HCT116 (cell line): ENCODE measurements around the gene NXT1. TPM values are rescaled to one million over a fixed set of nuclear protein-coding genes. Genes with fewer than 3 reads are reported as not detected.

ENCODE experiments used
- ATAC-seq: fragments of 200-7000 bp; cut with Tn5 transposase; 2 replicates; pipeline ENCODE4 v1.9.1; 2020; ENCODE audit warnings: mild to moderate bottlenecking, moderate library complexity
- BruUV-seq: library from RNA; stranded (reverse); fragments of 400-500 nt; replicated peaks from 2 replicates; lab custom pipeline; 2021; lab: Mats Ljungman, UMichigan
- CTCF ChIA-PET: fragments of 300-600 bp; sonication (Branson Sonifier 250); formaldehyde crosslinking; loops from one replicate; lab custom pipeline; 2021; ENCODE audit warnings: antibody characterized with exemption; lab: Charles Lee
- POLR2A ChIA-PET: fragments of 300-600, 350-600 bp; sonication (Branson Sonifier 250); formaldehyde crosslinking; loops from one replicate; lab custom pipeline; 2021; ENCODE audit warnings: antibody characterized with exemption; lab: Charles Lee
- RAD21 ChIA-PET, 2 experiments: fragments of 300-600 bp; sonication (Branson Sonifier 250); formaldehyde crosslinking; loops; one replicate each; lab custom pipeline; 2023; ENCODE audit warnings: low total read pairs in 2 of 2; ENCODE audit not compliant: uncharacterized antibody in 2 of 2, unreplicated experiment in 2 of 2, low non-redundant PET in 1 of 2; lab: Charles Lee
- DNase-seq: peaks from one replicate; pipeline ENCODE4 v3.0.0-alpha.2; 2010; ENCODE audit warnings: low read depth, low spot score
- H2AFZ ChIP-seq: fragments of 200-600 bp; shearing (Covaris generic), sonication (generic); 2 replicates; pipeline ENCODE4 v1.6.1; 2017; ENCODE audit warnings: low read depth, mixed run types, mixed read lengths, antibody characterized with exemption, low read length; ENCODE audit not compliant: poor library complexity, severe bottlenecking
- H3K27ac ChIP-seq: 2 replicates; pipeline ENCODE4 v1.5.1; 2012; ENCODE audit warnings: low read depth, low read length
- H3K27me3 ChIP-seq: fragments of 200-600 bp; sonication (generic); 2 replicates; pipeline ENCODE4 v1.6.1; 2016; ENCODE audit warnings: mixed run types, low read length, mixed read lengths; ENCODE audit not compliant: insufficient read depth
- H3K36me3 ChIP-seq, 2 experiments: fragments of 200-500 bp in 1 of 2; fragments of 200-600 bp in 1 of 2; sonication (Bioruptor generic) in 1 of 2; sonication (generic) in 1 of 2; 2 replicates each; pipeline versions ENCODE4 v1.5.1 to v1.6.1; 2014 to 2016; ENCODE audit warnings: low read length in 2 of 2, inconsistent platforms in 1 of 2, mixed read lengths in 1 of 2, mixed run types in 1 of 2; ENCODE audit not compliant: insufficient read depth in 2 of 2, control insufficient read depth in 1 of 2
- H3K4me1 ChIP-seq, 2 experiments: fragments of 200-600 bp in 1 of 2; sonication (generic) in 1 of 2; 2 replicates each; pipeline versions ENCODE4 v1.5.1 to v1.6.1; 2012 to 2017; ENCODE audit warnings: low read length in 2 of 2, inconsistent platforms in 1 of 2, mild to moderate bottlenecking in 1 of 2, mixed read lengths in 1 of 2, mixed run types in 1 of 2, moderate library complexity in 1 of 2; ENCODE audit not compliant: insufficient read depth in 2 of 2, control insufficient read depth in 1 of 2
- H3K4me2 ChIP-seq: fragments of 200-600 bp; sonication (generic); 2 replicates; pipeline ENCODE4 v1.6.1; 2017; ENCODE audit warnings: mixed run types, low read length, mixed read lengths
- H3K4me3 ChIP-seq, 2 experiments: fragments of 200-600 bp in 1 of 2; sonication (generic) in 1 of 2; replicated peaks in 1 of 2; 2 replicates each; pipeline ENCODE4 v1.5.1; 2011 to 2016; ENCODE audit warnings: low read length in 2 of 2, control low read depth in 1 of 2, low read depth in 1 of 2, mild to moderate bottlenecking in 1 of 2, mixed read lengths in 1 of 2, mixed run types in 1 of 2
- H3K79me2 ChIP-seq: fragments of 200-600 bp; sonication (generic); 2 replicates; pipeline ENCODE4 v1.6.1; 2017; ENCODE audit warnings: mild to moderate bottlenecking, mixed run types, low read length, moderate library complexity, mixed read lengths; ENCODE audit not compliant: insufficient read depth
- H3K9ac ChIP-seq: fragments of 200-600 bp; sonication (generic); 2 replicates; pipeline ENCODE4 v1.6.1; 2016; ENCODE audit warnings: low read length, mixed read lengths
- H3K9me2 ChIP-seq: fragments of 200-600 bp; sonication (generic), shearing (Covaris generic); 2 replicates; pipeline ENCODE4 v1.6.1; 2017; ENCODE audit warnings: mixed run types, mild to moderate bottlenecking, moderate library complexity; ENCODE audit not compliant: insufficient read depth
- H3K9me3 ChIP-seq, 2 experiments: fragments of 200-500 bp in 1 of 2; fragments of 200-600 bp in 1 of 2; sonication (Bioruptor generic) in 1 of 2; sonication (generic) in 1 of 2; 2 replicates each; pipeline ENCODE4 v1.6.1; 2014 to 2017; ENCODE audit warnings: low read length in 2 of 2, mixed read lengths in 2 of 2, inconsistent platforms in 1 of 2, low read depth in 1 of 2, mild to moderate bottlenecking in 1 of 2, mixed run types in 1 of 2, moderate library complexity in 1 of 2; ENCODE audit not compliant: control insufficient read depth in 1 of 2, insufficient read depth in 1 of 2
- H4K20me1 ChIP-seq: fragments of 200-600 bp; sonication (generic), shearing (Covaris generic); 2 replicates; pipeline ENCODE4 v1.6.1; 2017; ENCODE audit warnings: mixed run types, mild to moderate bottlenecking, moderate library complexity; ENCODE audit not compliant: insufficient read depth
- CBX3 ChIP-seq: IDR thresholded peaks from 2 replicates; pipeline ENCODE4 v1.6.1; 2012; ENCODE audit warnings: low read depth
- MAX ChIP-seq: IDR thresholded peaks from 2 replicates; pipeline ENCODE4 v1.6.1; 2012
- POLR2AphosphoS5 ChIP-seq: IDR thresholded peaks from 2 replicates; pipeline ENCODE4 v1.6.1; 2011; ENCODE audit warnings: mild to moderate bottlenecking, low read depth, low read length, moderate library complexity
- REST ChIP-seq: IDR thresholded peaks from 2 replicates; pipeline ENCODE4 v1.6.1; 2012; ENCODE audit warnings: low read depth
- ZFX ChIP-seq: fragments of 450-650 bp; IDR thresholded peaks from 2 replicates; pipeline ENCODE4 v1.6.1; 2017
- intact Hi-C: fragments of 100-400 bp; cut with micrococcal nuclease; formaldehyde crosslinking; loops from 2 replicates; pipeline ENCODE4 v1.10.0; 2022
- total RNA-seq: library from RNA; stranded (reverse); gene quantifications from one replicate; pipeline ENCODE4 v1.2.1, GENCODE V29; 2021; ENCODE audit not compliant: unreplicated experiment

NXT1 gene
- total RNA-seq, 1 experiment from 2014 or later: 29.9 TPM

GRCh38 chr20:23309781-23310180, 40.8 kb upstream of the NXT1 start:
- H3K27me3 ChIP-seq: peaks cover 31% of the 10 kb centered on the region

More at GRCh38 chr20:23309781-23310180, 40.8 kb upstream of the NXT1 start:
- Histone ChIP-seq H3K36me3 (no peaks in the 10 kb centered on the region), H3K9ac (no peak overlapping the region), H2AFZ (no peak overlapping the region), H3K79me2 (no peaks in the 10 kb centered on the region), H4K20me1 (no peaks in the 10 kb centered on the region), H3K9me3 (no peaks in the 10 kb centered on the region), H3K27ac (no peak overlapping the region), H3K4me1 (no peaks in the 10 kb centered on the region), H3K9me2 (no peaks in the 10 kb centered on the region), H3K4me2 (no peak overlapping the region), H3K4me3 (no peak overlapping the region)
- intact Hi-C loops: no loop called here
- TF ChIP-seq ZFX (no peak), POLR2AphosphoS5 (no peak), REST (no peak), CBX3 (no peak), MAX (no peak)
- POLR2A ChIA-PET: no interaction called here
- RAD21 ChIA-PET: no interaction called here
- no peak for DNase-seq
- no peak for ATAC-seq
- BruUV-seq: no TSS peak
- CTCF ChIA-PET: no interaction called here
